GM08714 (cell line): ENCODE data around the gene RPL18A.
A peak's percentile ranks its signal among the peaks of the same experiment; 100 is the strongest.

Experiments used
- H3K4me3 ChIP-seq: fragments of 200-500 bp; sonication (Bioruptor generic); 2 replicates; pipeline ENCODE4 v1.5.1; 2014; ENCODE audit warnings: mild to moderate bottlenecking, low read length, inconsistent platforms
- ZNF274 ChIP-seq: IDR thresholded peaks from 2 replicates; pipeline ENCODE4 v1.6.1; 2012; ENCODE audit warnings: mild to moderate bottlenecking, low read depth, low read length

RPL18A gene

GRCh38 chr19:17835182-17836006 is 24.3 kb upstream of the RPL18A start:
- TF ChIP-seq ZNF274 = no peak
- no peak overlapping the region for H3K4me3 ChIP-seq

- no peak overlapping the region for H3K4me3 ChIP-seq
- no peak for TF ChIP-seq ZNF274
These were observed 23.2 kb upstream of the RPL18A start for GRCh38 chr19:17836530-17836929.

- TF ChIP-seq ZNF274 = no peak
- no peak overlapping the region for H3K4me3 ChIP-seq
These were observed 21.7 kb upstream of the RPL18A start for GRCh38 chr19:17837972-17838371.

GRCh38 chr19:17840019-17840418 is 19.7 kb upstream of the RPL18A start:
- no peak overlapping the region for H3K4me3 ChIP-seq
- TF ChIP-seq ZNF274 = no peak

GRCh38 chr19:17841371-17841809 is 18.3 kb upstream of the RPL18A start:
- no peak for TF ChIP-seq ZNF274

GRCh38 chr19:17841810-17842662 is 17.7 kb upstream of the RPL18A start:
- no peak for TF ChIP-seq ZNF274
- no peak overlapping the region for H3K4me3 ChIP-seq

More at GRCh38 chr19:17841371-17841809, 18.3 kb upstream of the RPL18A start:
- no peak overlapping the region for H3K4me3 ChIP-seq

GRCh38 chr19:17842663-17843291 is 16.9 kb upstream of the RPL18A start:
- no peak for TF ChIP-seq ZNF274
- no peak overlapping the region for H3K4me3 ChIP-seq

GRCh38 chr19:17843292-17843827 is 16.4 kb upstream of the RPL18A start:
- H3K4me3 ChIP-seq = no peak overlapping the region
- no peak for TF ChIP-seq ZNF274

GRCh38 chr19:17843908-17844490 is 15.7 kb upstream of the RPL18A start:
- no peak for TF ChIP-seq ZNF274
- H3K4me3 ChIP-seq = no peak overlapping the region

GRCh38 chr19:17846146-17846545 is 13.6 kb upstream of the RPL18A start:
- no peak for TF ChIP-seq ZNF274
- no peak overlapping the region; the same call in 1 of the 2 replicates for H3K4me3 ChIP-seq

- H3K4me3 ChIP-seq = peak within 1 kb of the TSS; percentile 71
- no peak for TF ChIP-seq ZNF274
These were observed 12.0 kb upstream of the RPL18A start, which contains the start of gene JAK3 for GRCh38 chr19:17847538-17848366. Gene JAK3, minus strand, starts transcription at chr19:17847982. Its CDS starts 3,565 bp downstream, at chr19:17844417.

- H3K4me3 ChIP-seq = no peak overlapping the region
These were observed 11.0 kb upstream of the RPL18A start for GRCh38 chr19:17848595-17849292.

More at GRCh38 chr19:17848595-17849292, 11.0 kb upstream of the RPL18A start:
- TF ChIP-seq ZNF274 = no peak
